Activated CD4-positive, alpha-beta T cell treated with anti-CD3 and anti-CD28 coated beads for 36 hours (primary cell): ENCODE measurements around the gene INPP5D. TPM values are rescaled to one million over a fixed set of nuclear protein-coding genes. Genes with fewer than 3 reads are reported as not detected.
"Not testable (repeated sequence)": the region's sequence is repeated elsewhere in the genome, so short reads cannot be mapped to it uniquely, and the experiment has no call there.

Experiments
- ATAC-seq: fragments of 200-7000 bp; cut with Tn5 transposase; one replicate; pipeline ENCODE4 v1.10.0; 2021; ENCODE audit warnings: mild to moderate bottlenecking, moderate library complexity
- CTCF ChIA-PET: fragments of 350-600 bp; sonication (Branson Sonifier 250); formaldehyde crosslinking; loops from one replicate; lab custom pipeline; 2021; ENCODE audit warnings: antibody characterized with exemption; lab: Charles Lee
- POLR2A ChIA-PET: fragments of 350-600 bp; sonication (Branson Sonifier 250); formaldehyde crosslinking; loops from one replicate; lab custom pipeline; 2021; ENCODE audit warnings: antibody characterized with exemption, inconsistent platforms; lab: Charles Lee
- DNase-seq: peaks from one replicate; pipeline ENCODE4 v3.0.0-alpha.2; 2020
- H3K27ac Mint-ChIP-seq: one replicate; pipeline ENCODE4 v1.8.0; 2021; ENCODE audit warnings: mixed read lengths
- H3K27me3 Mint-ChIP-seq: one replicate; pipeline ENCODE4 v1.8.0; 2021; ENCODE audit warnings: mixed read lengths
- H3K36me3 Mint-ChIP-seq: one replicate; pipeline ENCODE4 v1.8.0; 2021; ENCODE audit warnings: low read depth, mixed read lengths
- H3K4me1 Mint-ChIP-seq: one replicate; pipeline ENCODE4 v1.8.0; 2021; ENCODE audit warnings: mixed read lengths
- H3K4me3 Mint-ChIP-seq: one replicate; pipeline ENCODE4 v1.8.0; 2021; ENCODE audit warnings: mild to moderate bottlenecking, moderate library complexity, mixed read lengths
- H3K9me3 Mint-ChIP-seq: one replicate; pipeline ENCODE4 v1.8.0; 2021; ENCODE audit warnings: low read depth, mixed read lengths
- intact Hi-C, 2 experiments: fragments of 100-400 bp; cut with DNase I in 1 of 2; cut with micrococcal nuclease in 1 of 2; formaldehyde crosslinking; loops; one replicate each; pipeline versions ENCODE4 v1.14.2 to v1.15.1; 2022 to 2024; cut with DNase I, micrococcal nuclease
- total RNA-seq, 2 experiments: library from RNA; stranded (reverse); gene quantifications; one replicate each; pipeline ENCODE4 v1.2.3, GENCODE V29; 2021

INPP5D gene
- total RNA-seq, 2 experiments from 2014 or later = 40.5 to 53.4 TPM

DNA sequence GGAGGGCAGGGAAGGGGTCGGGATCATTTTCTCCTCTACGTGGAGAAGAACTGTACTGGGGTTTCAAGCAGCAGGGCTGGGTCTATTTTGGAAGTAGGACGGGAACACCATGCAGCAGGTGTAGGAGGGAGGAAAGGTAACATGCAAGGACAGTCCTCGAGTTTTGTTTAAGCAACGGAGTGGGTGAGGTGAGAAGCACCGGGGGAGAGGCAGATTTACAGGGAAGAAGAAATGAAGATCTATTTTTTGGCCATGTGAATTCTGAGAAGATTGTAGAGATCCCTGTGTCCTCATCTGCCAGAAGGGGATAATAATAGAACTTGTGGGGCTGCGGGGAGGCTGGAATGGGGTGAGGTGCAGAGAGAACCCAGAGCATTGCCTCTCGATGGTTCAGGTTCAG is 85.6 kb downstream of the INPP5D start:
- POLR2A ChIA-PET = no interaction called here
- Mint-ChIP-seq H3K4me1 (peaks cover 24% of the 10 kb centered on the region), H3K9me3 (no peaks in the 10 kb centered on the region), H3K4me3 (no peak overlapping the region), H3K27ac (no peak overlapping the region), H3K36me3 (peaks cover 65% of the 10 kb centered on the region), H3K27me3 (no peaks in the 10 kb centered on the region)
- ATAC-seq (no peak), DNase-seq (no peak)
- CTCF ChIA-PET = interaction anchor here (1.0 kb wide), 1 partner anchor 15 kb away, joined by 3 read pairs; no protein-coding TSS in a partner anchor
- intact Hi-C loops = no loop called here

DNA sequence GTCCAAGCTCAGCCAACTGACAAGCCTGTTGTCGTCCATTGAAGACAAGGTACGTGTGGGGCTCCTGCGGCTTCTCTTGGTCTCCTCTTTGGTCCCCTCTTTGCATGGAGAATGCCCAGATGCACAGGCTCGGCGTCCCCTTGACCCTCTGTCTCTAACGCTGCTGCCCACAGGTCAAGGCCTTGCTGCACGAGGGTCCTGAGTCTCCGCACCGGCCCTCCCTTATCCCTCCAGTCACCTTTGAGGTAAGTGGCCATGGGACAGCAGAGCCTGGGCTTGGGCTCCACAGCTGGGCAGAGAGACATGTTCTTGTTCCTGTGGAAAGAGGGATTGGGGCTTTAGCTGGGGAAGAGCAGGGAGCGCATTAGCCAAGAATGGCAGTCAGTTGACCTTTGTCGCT is 86.1 kb downstream of the INPP5D start:
- Mint-ChIP-seq H3K36me3 (peaks cover 64% of the 10 kb centered on the region), H3K27ac (no peak overlapping the region), H3K4me1 (peaks cover 20% of the 10 kb centered on the region), H3K4me3 (no peak overlapping the region), H3K9me3 (no peaks in the 10 kb centered on the region), H3K27me3 (no peaks in the 10 kb centered on the region)
- ChIA-PET POLR2A (no interaction called here), CTCF (interaction anchor here (1.0 kb wide), 1 partner anchor 15 kb away, joined by 3 read pairs; no protein-coding TSS in a partner anchor)
- no peak for DNase-seq
- ATAC-seq = no peak
- intact Hi-C loops = no loop called here

DNA sequence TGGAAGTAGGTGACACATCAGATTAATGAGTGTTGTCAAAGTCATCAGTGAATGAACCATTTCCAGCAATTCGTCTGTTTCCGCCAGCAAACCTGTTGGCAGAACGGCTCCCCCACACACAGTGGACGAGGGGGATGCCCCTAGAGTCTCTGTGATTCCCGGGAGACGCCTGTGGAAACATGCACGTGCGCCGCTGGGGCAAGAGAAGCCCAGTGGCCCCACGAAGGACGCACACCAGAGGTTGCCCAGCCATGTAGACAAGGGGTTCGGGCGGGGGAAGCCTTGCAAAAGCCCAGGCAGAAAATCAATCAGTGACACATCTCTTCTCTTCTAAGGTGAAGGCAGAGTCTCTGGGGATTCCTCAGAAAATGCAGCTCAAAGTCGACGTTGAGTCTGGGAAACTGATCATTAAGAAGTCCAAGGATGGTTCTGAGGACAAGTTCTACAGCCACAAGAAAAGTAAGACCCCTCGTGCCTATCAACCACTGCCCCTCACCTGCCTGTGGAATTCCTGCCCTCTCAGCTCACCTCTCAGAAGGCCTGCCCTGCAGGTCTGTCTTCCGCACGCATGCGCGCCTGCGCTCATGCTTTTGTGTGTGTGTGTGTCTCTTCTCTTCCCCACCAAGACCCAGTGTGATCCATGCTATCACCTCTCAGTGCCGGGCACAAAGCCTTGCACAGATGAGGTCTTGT is 87.1 kb downstream of the INPP5D start:
- DNase-seq (no peak), ATAC-seq (no peak)
- peaks cover 61% of the 10 kb centered on the region for H3K36me3 Mint-ChIP-seq
- H3K4me1 Mint-ChIP-seq = peaks cover 9% of the 10 kb centered on the region
- POLR2A ChIA-PET = no interaction called here
- no peak overlapping the region for H3K4me3 Mint-ChIP-seq
- intact Hi-C loops = no loop called here
- CTCF ChIA-PET = interaction anchor here (0.7 kb wide), 1 partner anchor 94 kb away, joined by 3 read pairs; no protein-coding TSS in a partner anchor
- no peak overlapping the region for H3K27ac Mint-ChIP-seq
- H3K27me3 Mint-ChIP-seq = no peaks in the 10 kb centered on the region
- no peaks in the 10 kb centered on the region for H3K9me3 Mint-ChIP-seq

DNA sequence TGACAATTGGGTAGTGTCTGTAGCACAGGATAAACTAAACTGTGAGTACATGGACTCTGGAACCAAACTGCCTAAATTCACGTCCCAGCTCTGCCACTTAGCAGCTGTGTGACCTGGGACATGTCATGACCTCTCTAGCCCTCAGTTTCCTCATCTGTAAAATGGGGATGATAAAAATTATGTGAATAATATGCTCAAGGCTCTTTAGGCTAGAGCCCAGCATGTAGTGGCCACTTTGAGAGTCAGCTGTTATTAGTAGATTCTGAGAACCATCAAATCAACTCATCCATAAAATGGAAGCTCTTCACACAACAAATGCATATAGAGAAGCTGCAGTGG is 87.7 kb downstream of the INPP5D start:
- Mint-ChIP-seq H3K4me1 (peaks cover 3% of the 10 kb centered on the region), H3K9me3 (no peaks in the 10 kb centered on the region), H3K27me3 (no peaks in the 10 kb centered on the region), H3K36me3 (peaks cover 58% of the 10 kb centered on the region), H3K27ac (no peak overlapping the region), H3K4me3 (no peak overlapping the region)
- CTCF ChIA-PET = no interaction called here
- intact Hi-C loops = no loop called here
- DNase-seq (no peak), ATAC-seq (no peak)
- POLR2A ChIA-PET = no interaction called here

DNA sequence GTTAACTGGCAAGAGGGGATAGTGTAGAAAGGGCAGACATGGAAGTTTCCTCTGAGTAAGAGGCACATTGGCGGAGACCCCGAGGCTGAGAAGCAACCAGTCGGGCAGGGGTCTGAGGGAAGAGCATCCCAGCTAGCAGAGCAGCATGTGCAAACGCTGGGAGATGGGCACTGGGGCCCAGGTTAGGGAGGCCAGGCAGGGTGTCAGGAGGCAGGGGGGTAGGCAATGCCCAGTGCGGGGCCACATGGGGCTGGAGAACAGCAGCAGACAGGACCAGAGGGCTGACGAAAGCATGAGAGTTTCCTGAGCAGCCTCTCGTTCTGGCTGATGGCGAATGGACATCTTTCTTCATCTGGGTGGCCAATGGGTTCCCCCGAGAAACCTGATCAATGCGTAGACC is 88.2 kb downstream of the INPP5D start:
- intact Hi-C loops = no loop called here
- Mint-ChIP-seq H3K4me1 (no peaks in the 10 kb centered on the region), H3K9me3 (no peaks in the 10 kb centered on the region), H3K4me3 (no peak overlapping the region), H3K27ac (no peak overlapping the region), H3K36me3 (peaks cover 57% of the 10 kb centered on the region), H3K27me3 (no peaks in the 10 kb centered on the region)
- POLR2A ChIA-PET = no interaction called here
- CTCF ChIA-PET = no interaction called here
- DNase-seq = no peak
- no peak for ATAC-seq

DNA sequence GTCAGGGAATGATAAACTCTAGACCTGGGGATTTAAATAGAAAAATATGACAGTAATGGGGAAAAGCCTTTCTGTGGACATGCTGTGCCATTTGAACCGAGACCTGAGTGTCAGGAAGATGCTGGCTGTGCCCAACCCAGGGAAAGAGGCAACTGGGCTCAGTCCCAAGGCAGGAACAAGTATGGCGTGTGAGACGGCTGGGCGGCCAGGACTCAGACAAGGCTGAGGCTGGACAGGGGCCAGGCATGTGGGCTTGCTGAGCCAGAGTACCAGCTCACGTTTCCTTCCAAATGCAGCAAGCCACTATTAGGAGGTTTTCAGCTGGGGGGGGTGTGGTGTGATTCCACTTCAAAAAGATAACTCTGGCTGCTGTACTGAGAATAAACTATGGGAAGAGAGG is 92.4 kb downstream of the INPP5D start:
- CTCF ChIA-PET = interaction anchor here (0.8 kb wide), 1 partner anchor 17 kb away, joined by 4 read pairs; no protein-coding TSS in a partner anchor
- intact Hi-C loops = no loop called here
- peaks cover 39% of the 10 kb centered on the region for H3K36me3 Mint-ChIP-seq

DNA sequence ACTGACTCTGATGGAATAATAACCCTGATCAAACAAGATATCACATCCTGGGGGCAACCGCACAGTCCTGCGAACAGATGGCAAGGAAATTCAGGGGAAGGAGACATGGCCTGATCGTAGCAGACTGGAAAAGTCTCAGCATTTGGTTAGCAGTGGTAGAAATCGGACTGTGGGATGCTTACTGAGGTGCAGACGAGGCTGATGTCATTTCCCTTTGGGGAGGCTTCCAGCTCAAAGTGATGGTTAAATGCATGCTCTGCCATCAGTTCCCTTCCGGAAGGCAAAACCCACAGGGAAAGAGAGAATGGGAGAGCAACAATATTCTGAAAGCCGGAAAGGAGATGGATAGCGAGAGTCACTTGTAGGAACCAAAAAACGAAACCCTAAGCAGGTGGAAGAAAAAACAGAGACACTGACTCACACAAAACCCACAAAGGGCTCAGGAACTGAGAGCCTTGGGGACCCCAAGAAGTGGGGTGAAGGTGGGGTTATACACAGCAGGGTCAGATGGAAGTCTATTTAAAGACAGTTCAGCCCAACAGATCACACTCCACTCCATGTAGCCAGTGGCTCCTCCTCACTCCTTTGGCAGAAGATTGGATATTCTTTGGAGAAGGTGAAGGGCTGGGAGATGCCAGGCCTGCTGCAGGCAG is 93.1 kb downstream of the INPP5D start:
- Mint-ChIP-seq H3K4me1 (no peaks in the 10 kb centered on the region), H3K27ac (peak overlapping the region; percentile 39), H3K27me3 (no peaks in the 10 kb centered on the region), H3K36me3 (peaks cover 38% of the 10 kb centered on the region), H3K9me3 (no peaks in the 10 kb centered on the region), H3K4me3 (no peak overlapping the region)
- DNase-seq (no peak), ATAC-seq (no peak)
- POLR2A ChIA-PET = no interaction called here
- intact Hi-C loops = no loop called here
- CTCF ChIA-PET = interaction anchor here (1.0 kb wide), 1 partner anchor 288 kb away, joined by 4 read pairs; no protein-coding TSS in a partner anchor

More for the DNA sequence above, 92.4 kb downstream of the INPP5D start:
- H3K4me1 Mint-ChIP-seq = no peaks in the 10 kb centered on the region
- POLR2A ChIA-PET = no interaction called here
- no peaks in the 10 kb centered on the region for H3K27me3 Mint-ChIP-seq
- H3K9me3 Mint-ChIP-seq = no peaks in the 10 kb centered on the region
- peak overlapping the region; percentile 32 for H3K27ac Mint-ChIP-seq
- no peak for ATAC-seq
- no peak overlapping the region for H3K4me3 Mint-ChIP-seq
- no peak for DNase-seq

DNA sequence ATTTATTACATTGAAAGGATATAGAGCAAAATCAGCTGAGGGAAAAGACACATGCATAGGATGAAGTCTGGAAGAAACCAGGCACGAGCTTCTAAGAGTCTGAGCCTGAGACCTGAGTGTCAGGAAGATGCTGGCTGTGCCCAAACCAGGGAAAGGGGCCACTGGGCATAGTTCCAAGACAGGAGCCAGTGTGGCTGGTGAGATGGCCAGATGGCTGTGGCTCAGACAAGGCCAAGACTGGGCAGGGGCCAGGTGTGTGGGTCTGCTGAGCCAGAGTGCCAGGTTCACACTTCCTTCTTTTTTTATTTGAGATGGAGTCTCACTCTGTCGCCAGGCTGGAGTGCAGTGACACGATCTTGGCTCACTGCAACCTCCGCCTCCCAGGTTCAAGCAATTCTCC is 95.9 kb downstream of the INPP5D start:
- Mint-ChIP-seq H3K4me1 (no peaks in the 10 kb centered on the region), H3K27me3 (no peaks in the 10 kb centered on the region), H3K9me3 (no peaks in the 10 kb centered on the region), H3K36me3 (peaks cover 29% of the 10 kb centered on the region), H3K4me3 (no peak overlapping the region), H3K27ac (no peak overlapping the region)
- DNase-seq = no peak
- CTCF ChIA-PET = no interaction called here
- no peak for ATAC-seq
- intact Hi-C loops = no loop called here
- POLR2A ChIA-PET = no interaction called here

DNA sequence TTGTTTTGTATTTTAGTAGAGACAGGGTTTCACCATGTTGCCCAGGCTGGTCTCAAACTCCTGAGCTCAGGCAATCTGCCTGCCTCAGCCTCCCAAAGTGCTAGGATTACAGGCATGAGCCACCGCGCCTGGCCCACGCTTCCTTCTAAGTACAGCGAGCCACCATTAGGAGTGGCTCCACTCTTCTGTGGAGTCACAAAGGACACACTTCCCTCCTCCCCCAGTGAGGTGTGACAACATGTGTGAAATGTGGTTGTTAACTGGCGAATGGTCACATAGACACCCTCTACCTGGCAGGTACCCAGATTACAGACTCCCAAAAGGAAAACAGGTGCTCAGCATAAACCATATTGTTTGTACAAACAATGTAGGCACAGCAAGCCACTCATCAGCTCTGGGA is 96.3 kb downstream of the INPP5D start:
- intact Hi-C loops, H3K4me1 Mint-ChIP-seq, H3K27me3 Mint-ChIP-seq, POLR2A ChIA-PET, CTCF ChIA-PET, DNase-seq, H3K4me3 Mint-ChIP-seq, H3K9me3 Mint-ChIP-seq, ATAC-seq: not testable (repeated sequence)
- Mint-ChIP-seq H3K36me3 (peaks cover 29% of the 10 kb centered on the region), H3K27ac (peak overlapping the region; percentile 17)

DNA sequence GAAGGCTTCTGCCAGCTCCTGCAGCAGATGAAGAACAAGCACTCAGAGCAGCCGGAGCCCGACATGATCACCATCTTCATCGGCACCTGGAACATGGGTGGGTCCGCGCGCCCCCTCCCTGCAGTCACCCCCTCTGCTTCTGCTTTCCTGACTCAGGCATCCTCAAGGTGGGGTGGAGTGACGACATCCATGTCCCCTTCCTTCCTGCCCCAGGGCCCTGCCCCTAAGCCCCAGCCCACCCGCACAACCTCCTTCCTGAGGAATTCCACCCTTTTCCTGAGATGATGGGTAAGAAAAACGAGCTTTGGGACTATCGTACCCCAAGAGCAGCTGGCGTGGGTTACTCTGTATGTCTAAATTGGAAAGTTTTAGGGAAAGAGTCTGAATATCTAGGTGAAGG is 101.6 kb downstream of the INPP5D start:
- Mint-ChIP-seq H3K36me3 (peaks cover 22% of the 10 kb centered on the region), H3K27ac (no peak overlapping the region), H3K4me3 (no peak overlapping the region), H3K27me3 (no peaks in the 10 kb centered on the region), H3K9me3 (no peaks in the 10 kb centered on the region), H3K4me1 (no peaks in the 10 kb centered on the region)
- ATAC-seq = no peak
- DNase-seq = no peak
- ChIA-PET CTCF (no interaction called here), POLR2A (no interaction called here)
- intact Hi-C loops = no loop called here

DNA sequence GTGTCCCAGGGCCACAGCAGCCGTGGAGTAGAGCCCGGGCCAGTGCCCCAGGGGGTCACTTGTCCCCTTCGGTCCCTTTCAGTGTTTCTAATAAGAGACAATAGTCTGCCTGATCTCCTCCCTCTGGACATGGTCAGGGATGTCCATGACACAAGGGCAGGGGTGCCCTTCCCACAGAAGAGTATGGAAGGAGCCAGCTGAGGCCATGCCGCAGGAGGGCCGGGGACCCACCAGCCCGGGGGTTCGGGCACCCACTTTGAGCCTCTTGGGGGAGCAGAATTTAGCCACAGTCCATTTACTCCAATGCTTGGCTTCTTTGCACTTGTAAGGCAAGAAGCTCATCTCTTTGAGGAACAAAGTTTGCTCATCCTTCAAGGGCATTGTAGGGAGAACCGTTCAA is 102.6 kb downstream of the INPP5D start:
- Mint-ChIP-seq H3K4me3 (no peak overlapping the region), H3K9me3 (no peaks in the 10 kb centered on the region), H3K27ac (no peak overlapping the region), H3K36me3 (peaks cover 19% of the 10 kb centered on the region), H3K4me1 (no peaks in the 10 kb centered on the region), H3K27me3 (no peaks in the 10 kb centered on the region)
- intact Hi-C loops = no loop called here
- ChIA-PET CTCF (no interaction called here), POLR2A (interaction anchor here (0.6 kb wide), 2 partner anchors 70 to 173 kb away, joined by 3 to 4 read pairs; no protein-coding TSS in a partner anchor)
- no peak for DNase-seq
- ATAC-seq = no peak

DNA sequence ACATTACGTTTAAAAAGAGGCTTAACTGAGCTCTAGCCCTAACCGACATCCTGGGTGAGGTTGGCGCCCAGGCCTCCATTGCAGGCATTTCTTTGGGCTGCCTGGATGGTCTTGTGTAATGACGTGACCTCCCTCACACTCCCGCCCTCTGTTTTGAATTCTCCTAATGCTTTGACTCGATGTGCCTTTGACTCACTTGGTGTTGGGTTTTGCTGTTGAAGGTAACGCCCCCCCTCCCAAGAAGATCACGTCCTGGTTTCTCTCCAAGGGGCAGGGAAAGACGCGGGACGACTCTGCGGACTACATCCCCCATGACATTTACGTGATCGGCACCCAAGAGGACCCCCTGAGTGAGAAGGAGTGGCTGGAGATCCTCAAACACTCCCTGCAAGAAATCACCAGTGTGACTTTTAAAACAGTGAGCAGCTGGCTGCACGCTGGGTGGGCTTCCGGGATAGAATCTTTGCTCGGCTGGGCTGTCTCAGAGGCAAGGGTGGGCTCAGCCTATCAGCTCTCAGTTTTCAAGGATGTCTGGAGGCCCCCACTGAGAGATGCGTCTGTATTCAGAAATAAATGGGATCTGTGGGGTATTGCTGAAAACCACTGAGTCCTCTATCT is 103.5 kb downstream of the INPP5D start:
- intact Hi-C loops = no loop called here
- ATAC-seq (no peak), DNase-seq (no peak)
- Mint-ChIP-seq H3K27ac (no peak overlapping the region), H3K36me3 (peaks cover 13% of the 10 kb centered on the region), H3K4me1 (no peaks in the 10 kb centered on the region), H3K4me3 (no peak overlapping the region), H3K27me3 (no peaks in the 10 kb centered on the region), H3K9me3 (no peaks in the 10 kb centered on the region)
- ChIA-PET CTCF (no interaction called here), POLR2A (no interaction called here)
